Dermis microvascular lymphatic vessel endothelial cell (primary cell): Measurements from ENCODE around the gene ZMPSTE24. TPM values are rescaled to one million over a fixed set of nuclear protein-coding genes. Genes with fewer than 3 reads are reported as not detected.
A peak's percentile ranks its signal among the peaks of the same experiment; 100 is the strongest.

Source experiments
- DNase-seq, 2 donors: peaks; one replicate each; pipeline versions ENCODE4 v3.0.0 to v3.0.0-alpha.2; 2010; ENCODE audit warnings: low read depth in 2 of 2
- total RNA-seq: library from RNA; depleted of rRNA; stranded (reverse); fragments of >200 nt; gene quantifications from 2 replicates; pipeline ENCODE4 v1.2.1, GENCODE V29; 2014

ZMPSTE24 gene
- total RNA-seq, 1 donor from 2014 or later, result 51.9 TPM

GRCh38 chr1:40258445-40258769 is 371 bp downstream of the ZMPSTE24 start:
- peak in 1 of 2 donors; percentile 43 for DNase-seq

DNA sequence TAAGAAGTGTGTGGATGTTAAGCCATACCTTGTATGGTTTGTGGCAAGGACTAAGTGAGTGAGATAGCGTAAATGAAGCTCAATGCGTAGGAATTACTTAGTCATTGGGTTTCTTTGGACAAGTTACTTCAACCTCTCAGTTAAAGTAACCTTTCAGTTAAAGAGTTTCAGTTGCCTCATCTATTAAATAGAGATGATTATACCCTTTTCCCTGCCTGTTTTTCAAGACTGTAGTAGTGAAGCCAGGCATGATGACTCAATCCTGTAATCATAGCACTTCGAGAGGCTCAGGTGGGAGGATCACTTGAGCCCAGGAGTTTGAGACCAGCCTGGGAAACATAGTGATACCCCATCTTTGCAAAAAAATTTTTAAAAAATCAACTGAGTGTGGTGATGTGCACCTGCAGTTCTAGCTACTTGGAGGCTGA is 6.3 kb downstream of the ZMPSTE24 start:
- no peak for DNase-seq

GRCh38 chr1:40265298-40265697 is 7.3 kb downstream of the ZMPSTE24 start:
- no peak for DNase-seq

- DNase-seq, result no peak
Measured at GRCh38 chr1:40265919-40266318, 7.9 kb downstream of the ZMPSTE24 start.

- DNase-seq, result no peak
Measured at GRCh38 chr1:40266786-40267535, 8.9 kb downstream of the ZMPSTE24 start.

DNA sequence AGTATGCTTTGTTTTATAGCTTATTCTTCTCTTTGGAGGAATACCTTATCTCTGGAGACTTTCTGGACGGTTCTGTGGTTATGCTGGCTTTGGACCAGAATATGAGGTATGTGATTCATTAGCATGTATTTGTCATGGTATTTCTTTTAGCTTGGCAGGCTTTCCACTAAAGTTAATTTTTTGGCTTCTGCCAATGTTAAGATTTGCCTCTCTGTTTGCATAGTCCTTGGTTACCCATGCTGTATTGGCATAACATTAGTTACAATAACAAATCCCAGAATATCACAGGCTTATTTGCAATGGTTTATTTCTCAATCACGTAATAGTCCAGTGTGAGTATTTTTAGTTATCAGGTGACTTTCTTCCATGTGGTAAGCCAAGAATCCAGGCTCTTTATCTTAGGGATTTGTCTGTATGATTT is 9.7 kb downstream of the ZMPSTE24 start:
- peak; percentile 31 to 37 for DNase-seq

DNA sequence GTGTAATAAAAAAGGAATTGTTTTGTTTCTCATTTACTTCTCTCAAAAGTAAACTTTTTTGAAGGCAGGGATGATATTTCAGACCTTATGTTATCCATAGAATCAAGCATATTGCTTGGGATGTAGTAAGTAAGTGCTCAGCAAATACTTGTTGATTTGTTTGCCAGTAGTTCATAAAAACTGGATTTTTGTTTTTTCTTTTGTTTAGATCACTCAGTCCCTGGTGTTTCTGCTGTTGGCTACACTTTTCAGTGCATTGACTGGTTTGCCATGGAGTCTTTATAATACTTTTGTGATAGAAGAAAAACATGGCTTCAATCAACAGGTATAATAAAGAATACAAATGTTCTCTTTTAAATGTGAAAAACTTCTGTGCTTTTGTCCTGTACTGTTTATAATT is 10.2 kb downstream of the ZMPSTE24 start:
- DNase-seq, result no peak

DNA sequence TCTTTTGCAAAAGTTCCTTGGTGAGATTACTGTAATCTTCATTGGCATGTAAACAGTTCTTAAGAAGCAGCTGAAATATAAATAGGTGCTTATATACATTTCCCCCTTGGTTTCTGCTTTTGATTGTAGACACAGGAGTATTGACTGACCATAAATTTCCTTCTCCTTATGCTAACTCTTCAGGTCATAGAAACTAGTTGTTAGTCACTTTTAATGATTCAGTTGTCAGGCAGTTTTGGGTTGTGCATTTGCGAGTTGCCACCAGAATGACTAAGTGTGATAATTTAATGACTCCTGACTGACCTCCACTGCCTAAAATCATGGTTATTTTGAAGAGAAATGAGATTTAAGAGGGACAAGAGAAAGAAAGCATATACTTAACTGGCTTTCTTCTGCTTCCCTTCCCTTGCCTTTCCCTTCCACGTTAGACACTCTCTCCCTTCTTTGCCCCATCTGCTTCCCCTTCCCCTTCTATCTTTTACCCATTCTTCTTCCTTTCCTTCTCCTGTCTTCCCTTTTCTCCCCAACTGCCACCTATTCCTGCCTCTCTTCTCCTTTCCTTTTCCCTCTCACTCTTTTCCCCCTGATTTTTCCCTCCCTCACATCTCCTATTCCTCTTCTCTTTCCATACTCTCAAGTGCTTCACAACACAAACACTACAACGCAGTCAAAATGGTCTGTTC is 12.3 kb downstream of the ZMPSTE24 start:
- no peak for DNase-seq

GRCh38 chr1:40272653-40273213 is 14.7 kb downstream of the ZMPSTE24 start:
- DNase-seq, result no peak

DNA sequence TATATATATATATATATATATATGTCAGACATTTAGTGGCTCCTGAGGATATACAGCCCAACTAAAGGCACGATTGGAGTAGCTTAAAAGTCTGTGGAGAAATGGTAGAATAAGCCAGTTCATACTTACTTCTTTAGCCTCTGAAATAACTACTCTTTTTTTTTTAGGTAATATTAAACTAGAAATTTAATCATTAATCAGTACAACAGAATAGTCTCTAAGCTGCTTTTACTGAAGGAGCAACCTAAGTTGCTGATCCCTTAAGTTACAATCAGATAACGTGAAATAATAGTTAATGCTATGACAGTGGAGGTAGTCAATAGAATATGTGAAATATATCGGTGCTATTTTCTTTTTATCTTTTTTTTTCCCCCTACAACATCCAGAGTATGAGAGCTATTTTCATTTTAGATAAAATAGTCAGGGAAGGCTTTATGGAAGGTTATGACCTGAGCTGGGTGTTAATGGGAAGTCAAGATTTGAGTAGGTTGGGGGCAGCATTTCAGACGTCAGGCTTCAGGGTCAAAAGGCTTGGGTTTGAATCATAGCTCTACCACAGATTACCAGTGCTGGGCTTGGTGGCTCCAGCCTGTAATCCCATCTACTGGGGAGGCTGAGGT is 15.6 kb downstream of the ZMPSTE24 start:
- DNase-seq, result no peak

GRCh38 chr1:40274331-40274730 is 16.3 kb downstream of the ZMPSTE24 start:
- no peak for DNase-seq

DNA sequence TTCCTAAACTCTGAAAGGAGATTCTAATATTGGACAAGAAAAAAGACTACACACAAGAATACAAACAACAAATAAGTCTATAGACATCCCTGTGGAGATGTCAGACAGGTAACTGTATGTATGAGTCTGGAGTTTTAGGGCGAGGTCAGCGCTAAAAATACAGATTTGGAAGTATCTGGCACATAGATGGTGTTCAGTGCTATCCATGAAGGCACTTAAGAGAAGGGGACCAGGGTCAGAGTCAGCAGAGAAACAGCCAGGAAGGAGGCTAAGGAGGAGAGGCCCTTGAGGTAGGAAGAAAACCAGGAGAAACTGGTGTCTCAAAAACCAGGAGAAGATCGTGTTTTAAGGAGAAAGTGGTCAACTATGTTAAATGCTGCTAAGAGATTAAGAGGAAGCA is 18.1 kb downstream of the ZMPSTE24 start:
- DNase-seq, result no peak

DNA sequence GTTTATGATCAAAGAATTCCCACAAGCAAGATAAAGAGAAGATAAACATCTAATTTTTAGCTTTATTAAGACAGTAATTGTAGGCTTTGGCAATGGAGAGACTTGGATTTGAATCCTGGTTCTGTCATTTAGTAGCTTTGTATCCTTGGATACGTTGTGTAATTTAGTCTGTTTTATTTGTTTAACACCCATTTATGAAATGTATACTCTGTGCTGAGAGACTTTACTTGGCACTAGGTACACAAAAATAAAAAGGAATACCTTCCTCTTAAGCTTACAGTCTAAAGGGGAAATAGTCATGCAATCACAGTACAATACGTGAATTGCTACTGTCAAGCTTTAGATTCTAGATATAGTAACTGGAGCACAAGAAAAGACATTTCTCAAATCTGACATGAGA is 23.8 kb downstream of the ZMPSTE24 start:
- DNase-seq, result no peak

DNA sequence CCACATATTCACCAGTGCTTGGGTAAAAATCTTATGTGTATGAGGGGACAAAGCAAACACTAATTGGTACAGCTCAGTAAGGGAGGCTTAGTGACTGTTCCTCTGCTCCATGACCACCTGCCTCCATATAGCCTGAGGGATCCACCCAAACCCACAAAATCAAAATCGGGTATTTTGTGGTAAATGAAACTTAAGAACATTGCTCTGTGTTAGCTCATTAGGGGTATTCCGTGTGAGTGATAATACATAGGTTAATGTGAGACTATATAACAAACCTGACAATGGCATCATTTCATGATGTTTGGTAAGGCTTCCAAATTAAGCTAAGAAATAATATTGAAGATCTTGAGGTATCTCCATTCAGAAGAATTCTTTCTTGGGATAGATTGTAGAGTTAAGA is 33.3 kb downstream of the ZMPSTE24 start:
- no peak for DNase-seq

- DNase-seq, result no peak
Measured at GRCh38 chr1:40299366-40300248, 41.6 kb downstream of the ZMPSTE24 start.

DNA sequence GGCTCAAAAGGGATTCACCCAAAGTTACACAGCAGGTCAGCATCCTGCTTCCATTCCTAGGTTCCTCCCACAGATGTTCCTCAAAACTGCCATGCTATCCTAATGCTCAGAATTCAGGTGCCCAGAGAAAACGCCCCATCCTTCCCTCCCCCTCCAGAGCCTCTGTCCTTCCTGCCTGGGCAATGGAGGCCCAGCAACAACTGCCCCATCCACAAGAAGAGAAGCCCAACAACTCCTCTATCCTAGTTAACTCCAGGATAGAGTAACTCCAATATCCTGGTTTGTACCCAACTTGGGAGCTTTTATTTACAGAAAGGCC is 42.2 kb downstream of the ZMPSTE24 start:
- DNase-seq, result no peak

GRCh38 chr1:40300651-40301050 is 42.6 kb downstream of the ZMPSTE24 start:
- no peak for DNase-seq

DNA sequence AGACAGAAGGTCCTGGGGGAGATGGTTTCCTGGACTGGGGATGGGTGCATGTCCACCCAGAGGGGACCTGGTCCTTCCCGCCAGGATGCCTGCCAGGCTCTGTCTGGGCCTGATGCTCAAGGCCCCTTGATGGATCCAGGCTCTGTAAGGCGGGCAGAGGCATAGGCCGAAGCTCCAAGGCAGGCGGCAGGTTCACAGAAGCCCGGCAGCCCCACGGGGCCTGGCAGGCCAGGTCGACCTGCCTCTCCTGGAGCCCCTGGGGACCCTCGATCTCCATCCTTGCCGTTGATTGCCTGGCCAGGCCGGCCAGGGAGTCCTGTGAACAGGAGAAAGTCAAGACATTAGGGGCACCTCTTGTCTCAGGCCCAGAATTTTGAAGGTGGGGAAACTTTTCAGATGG is 43.0 kb downstream of the ZMPSTE24 start:
- no peak for DNase-seq

- no peak for DNase-seq
Measured at GRCh38 chr1:40301541-40302299, 43.7 kb downstream of the ZMPSTE24 start.

GRCh38 chr1:40302475-40302874 is 44.4 kb downstream of the ZMPSTE24 start:
- DNase-seq, result no peak
